Measurements from ENCODE around the gene CCT8L2.
"Not testable (repeated sequence)": the region's sequence is repeated elsewhere in the genome, so short reads cannot be mapped to it uniquely, and the experiment has no call there.

- TF ChIP-seq CTCF, EZH2phosphoT487 (IDR thresholded peaks at IDR 0.05; ENCODE audit: low read length): not testable (repeated sequence)
Measured at GRCh38 chr22:16603770-16604242, 11.2 kb upstream of the CCT8L2 start.
